ENCODE results near the gene STXBP3. TPM values are rescaled to one million over a fixed set of nuclear protein-coding genes. Genes with fewer than 3 reads are reported as not detected.

Gene STXBP3
- polyA plus RNA-seq, 1 experiment, result 44.0 TPM

DNA sequence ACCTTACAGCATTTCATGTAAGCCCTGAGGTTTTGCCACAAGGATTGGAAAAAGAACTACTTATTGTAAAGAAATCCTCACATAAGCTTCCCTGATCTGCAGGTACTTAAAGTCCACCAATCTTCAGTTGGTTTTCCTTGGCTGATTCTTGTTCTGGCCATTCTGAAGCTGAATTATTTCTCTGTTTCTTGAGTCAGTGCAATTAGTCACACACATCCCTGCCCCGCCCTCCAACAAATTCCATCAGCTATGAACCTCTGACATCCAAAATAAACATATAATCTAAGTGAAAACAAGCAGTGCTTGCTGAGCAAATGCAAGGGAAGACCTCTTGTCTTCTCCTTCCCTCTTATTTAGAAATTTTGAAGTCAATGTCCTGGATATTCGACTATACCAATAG is 42.0 kb upstream of the STXBP3 start:
- H3K27me3 ChIP-seq (ENCODE audit: control insufficient read depth, insufficient read depth, low read length), result no peaks in the 10 kb centered on the region
- no peak overlapping the region for H3K4me3 ChIP-seq (ENCODE audit: low read depth, low read length)
- peak; percentile 45 for DNase-seq (ENCODE audit: low read depth, low spot score)
- POLR2A ChIA-PET, result interaction anchor here (1.4 to 2.6 kb wide), 2 partner anchors 12 to 19 kb away, joined by 3 to 10 read pairs; partner anchors contain the start of gene PRPF38B
- TF ChIP-seq, protein P1, sequence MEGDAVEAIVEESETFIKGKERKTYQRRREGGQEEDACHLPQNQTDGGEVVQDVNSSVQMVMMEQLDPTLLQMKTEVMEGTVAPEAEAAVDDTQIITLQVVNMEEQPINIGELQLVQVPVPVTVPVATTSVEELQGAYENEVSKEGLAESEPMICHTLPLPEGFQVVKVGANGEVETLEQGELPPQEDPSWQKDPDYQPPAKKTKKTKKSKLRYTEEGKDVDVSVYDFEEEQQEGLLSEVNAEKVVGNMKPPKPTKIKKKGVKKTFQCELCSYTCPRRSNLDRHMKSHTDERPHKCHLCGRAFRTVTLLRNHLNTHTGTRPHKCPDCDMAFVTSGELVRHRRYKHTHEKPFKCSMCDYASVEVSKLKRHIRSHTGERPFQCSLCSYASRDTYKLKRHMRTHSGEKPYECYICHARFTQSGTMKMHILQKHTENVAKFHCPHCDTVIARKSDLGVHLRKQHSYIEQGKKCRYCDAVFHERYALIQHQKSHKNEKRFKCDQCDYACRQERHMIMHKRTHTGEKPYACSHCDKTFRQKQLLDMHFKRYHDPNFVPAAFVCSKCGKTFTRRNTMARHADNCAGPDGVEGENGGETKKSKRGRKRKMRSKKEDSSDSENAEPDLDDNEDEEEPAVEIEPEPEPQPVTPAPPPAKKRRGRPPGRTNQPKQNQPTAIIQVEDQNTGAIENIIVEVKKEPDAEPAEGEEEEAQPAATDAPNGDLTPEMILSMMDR (IDR thresholded peaks at IDR 0.05; ENCODE audit: low read depth, low read length), result no peak
- CTCF ChIA-PET, result interaction anchor here (1.6 to 1.7 kb wide), 2 partner anchors 192 to 194 kb away, joined by 4 to 6 read pairs; no protein-coding TSS in a partner anchor
- H3K27ac ChIP-seq (ENCODE audit: low read depth, low read length), result peak overlapping the region; percentile 13
- no peaks in the 10 kb centered on the region for H3K9me3 ChIP-seq (ENCODE audit: control insufficient read depth, insufficient read depth, low read length)

DNA sequence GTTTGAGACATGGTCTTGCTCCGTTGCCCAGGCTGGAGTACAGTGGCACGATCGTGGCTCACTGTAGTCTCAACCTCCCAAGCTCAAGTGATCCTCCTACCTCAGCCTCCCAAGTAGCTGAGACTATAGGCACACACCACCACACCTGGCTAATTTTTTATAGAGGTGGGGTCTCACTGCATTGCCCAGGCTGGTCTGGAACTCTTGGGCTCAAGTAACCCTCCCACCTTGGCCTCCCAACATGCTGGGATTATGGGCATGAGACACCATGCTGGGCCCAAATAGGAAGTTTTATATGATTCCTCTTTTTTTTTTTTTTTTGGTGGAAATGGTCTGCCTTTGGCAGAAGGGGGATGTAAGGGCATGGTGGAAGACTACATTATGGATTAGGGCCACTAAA is 39.8 kb upstream of the STXBP3 start:
- Histone ChIP-seq H3K27me3 (ENCODE audit: control insufficient read depth, insufficient read depth, low read length) (no peaks in the 10 kb centered on the region), H3K4me3 (ENCODE audit: low read depth, low read length) (no peak overlapping the region), H3K27ac (ENCODE audit: low read depth, low read length) (no peak overlapping the region), H3K9me3 (ENCODE audit: control insufficient read depth, insufficient read depth, low read length) (no peaks in the 10 kb centered on the region)
- ChIA-PET CTCF (no interaction called here), POLR2A (no interaction called here)
- TF ChIP-seq, protein P1 (IDR thresholded peaks at IDR 0.05; ENCODE audit: low read depth, low read length), result no peak
- no peak for DNase-seq (ENCODE audit: low read depth, low spot score)

DNA sequence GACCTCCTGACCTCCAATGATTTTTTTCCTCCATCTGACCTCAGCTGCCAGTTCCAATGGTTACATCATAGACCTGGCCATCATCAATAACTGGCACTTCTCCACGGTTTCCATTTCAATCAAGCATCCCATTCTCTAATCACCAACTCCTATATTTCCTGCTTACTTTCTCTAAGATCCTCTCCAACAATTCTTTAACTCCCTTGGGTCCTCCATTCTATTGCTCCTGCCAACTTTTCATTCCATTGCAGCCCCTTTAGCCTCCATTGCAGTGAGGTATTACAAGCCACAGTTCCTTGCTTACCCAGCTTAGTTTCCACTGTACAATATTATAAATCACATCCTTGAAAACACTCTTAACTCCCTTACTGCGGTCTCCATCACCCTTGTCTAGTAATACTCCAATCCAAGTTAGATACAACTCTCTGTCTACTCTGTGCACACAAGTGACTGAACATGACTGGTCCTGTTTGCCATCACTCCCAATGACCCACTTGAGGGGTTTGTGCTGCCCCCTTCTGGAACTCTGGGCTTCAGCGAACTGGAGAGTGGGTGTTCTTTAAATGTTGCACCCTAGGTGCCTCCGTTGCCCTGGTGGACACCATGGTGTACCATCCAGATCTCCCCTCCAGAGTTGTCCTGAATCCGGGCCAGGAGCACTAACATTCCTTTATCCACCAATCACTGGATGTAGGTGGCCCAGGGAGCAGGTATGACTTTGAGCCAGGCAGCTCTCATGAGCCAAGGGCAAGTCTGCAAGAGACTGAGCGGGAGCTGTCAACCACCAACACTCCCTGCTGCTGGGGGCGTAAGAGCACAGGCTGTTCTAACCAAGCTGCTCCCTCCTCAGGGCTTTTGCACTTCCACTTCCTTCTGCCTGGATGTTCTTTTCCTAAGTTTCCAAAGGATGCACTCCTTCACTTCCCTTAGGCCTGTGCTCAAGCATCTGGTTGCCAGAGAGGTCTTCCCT is 37.5 kb upstream of the STXBP3 start:
- H3K27me3 ChIP-seq (ENCODE audit: control insufficient read depth, insufficient read depth, low read length), result no peaks in the 10 kb centered on the region
- ChIA-PET POLR2A (no interaction called here), CTCF (interaction anchor here (0.5 to 1.1 kb wide), 2 partner anchors 149 to 207 kb away, joined by 3 read pairs; no protein-coding TSS in a partner anchor)
- no peak overlapping the region for H3K4me3 ChIP-seq (ENCODE audit: low read depth, low read length)
- no peaks in the 10 kb centered on the region for H3K9me3 ChIP-seq (ENCODE audit: control insufficient read depth, insufficient read depth, low read length)
- TF ChIP-seq, protein P1 (IDR thresholded peaks at IDR 0.05; ENCODE audit: low read depth, low read length), result no peak
- no peak for DNase-seq (ENCODE audit: low read depth, low spot score)
- no peak overlapping the region for H3K27ac ChIP-seq (ENCODE audit: low read depth, low read length)

DNA sequence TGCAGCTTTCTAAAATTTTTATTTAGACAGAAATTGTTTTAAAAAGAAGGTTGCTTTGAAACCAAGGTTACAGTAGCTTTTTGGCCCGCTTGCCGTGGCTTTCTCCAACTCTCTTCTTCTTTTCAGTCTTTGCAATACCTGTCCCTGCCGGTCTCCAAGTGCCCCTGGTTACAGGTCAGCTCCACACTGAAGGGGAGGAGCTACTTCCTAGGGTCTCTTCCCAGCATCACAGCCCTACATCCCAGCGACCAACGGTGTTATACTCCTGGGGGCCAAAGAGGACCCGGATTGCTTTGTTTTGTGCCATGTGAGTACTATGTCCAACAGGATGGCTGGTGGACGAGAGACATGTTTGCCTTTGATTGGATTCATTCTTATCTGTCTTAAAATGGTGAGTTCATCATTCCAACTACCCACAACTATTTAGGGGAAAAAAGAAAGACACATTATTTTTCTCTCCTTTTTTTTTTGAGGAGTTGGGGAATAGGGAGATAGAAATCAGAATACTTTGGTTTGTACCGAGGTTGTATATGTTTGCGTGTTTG is 33.8 kb upstream of the STXBP3 start, which contains the start of gene FNDC7:
Gene FNDC7, plus strand, starts transcription at position 303 of the 545 bp plus-strand sequence. Its CDS starts 26 bp downstream, at position 329.
- Histone ChIP-seq H3K27me3 (ENCODE audit: control insufficient read depth, insufficient read depth, low read length) (no peaks in the 10 kb centered on the region), H3K27ac (ENCODE audit: low read depth, low read length) (no peak within 1 kb of the TSS), H3K9me3 (ENCODE audit: control insufficient read depth, insufficient read depth, low read length) (no peaks in the 10 kb centered on the region), H3K4me3 (ENCODE audit: low read depth, low read length) (no peak within 1 kb of the TSS)
- POLR2A ChIA-PET, result no interaction called here
- TF ChIP-seq, protein P1 (IDR thresholded peaks at IDR 0.05; ENCODE audit: low read depth, low read length), result no peak
- CTCF ChIA-PET, result interaction anchor here (1.6 kb wide), 1 partner anchor 69 kb away, joined by 3 read pairs; no protein-coding TSS in a partner anchor
- DNase-seq (ENCODE audit: low read depth, low spot score), result no peak
